HG03378 (cell line): ENCODE data around the gene CRTAC1.

Source experiments
- ATAC-seq: cut with Tn5 transposase; IDR thresholded peaks from one replicate; pipeline ENCODE4 v1.9.1; 2021; ENCODE audit warnings: mild to moderate bottlenecking, moderate library complexity; ENCODE audit not compliant: unreplicated experiment

CRTAC1 gene

DNA sequence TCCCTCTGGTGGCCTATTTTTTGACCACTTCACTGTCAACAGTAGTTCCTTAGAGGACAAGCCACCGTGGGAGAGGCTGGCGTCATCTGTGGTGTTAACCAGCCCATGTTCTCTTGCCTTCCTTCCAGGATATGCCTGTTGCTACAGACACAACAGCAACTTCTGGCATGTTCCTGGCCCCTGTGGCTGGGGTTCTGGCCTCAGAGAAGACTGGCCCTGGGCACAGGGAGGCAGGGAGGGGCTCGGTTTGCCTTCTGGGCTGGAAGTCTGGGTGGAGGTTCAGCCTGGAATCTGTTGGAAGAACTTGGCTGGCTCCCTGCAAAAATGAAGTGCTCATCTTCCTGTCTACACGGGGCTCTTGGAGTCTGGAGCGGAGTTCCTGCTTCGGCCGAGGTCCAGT is 155.0 kb downstream of the CRTAC1 start:
- ATAC-seq, result no peak

DNA sequence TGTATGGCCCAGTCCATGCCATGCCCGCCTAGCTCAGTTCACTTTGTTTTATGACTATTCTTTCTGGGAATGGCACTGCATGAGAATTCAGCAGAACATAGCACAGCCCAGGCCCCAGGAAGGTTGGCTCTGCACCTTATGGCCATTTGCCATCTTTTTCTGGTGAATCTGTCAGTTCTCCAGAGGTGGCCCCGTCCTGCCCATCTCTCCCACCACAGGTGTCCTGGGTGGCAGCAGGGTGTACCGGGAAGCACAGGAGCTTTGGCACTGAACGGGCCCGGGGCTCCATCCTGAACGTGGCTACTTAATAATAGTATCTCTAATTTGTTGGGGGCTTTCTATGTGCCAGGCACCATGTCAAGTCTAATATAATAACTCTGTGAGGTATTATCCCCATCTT is 156.1 kb downstream of the CRTAC1 start:
- ATAC-seq, result no peak

DNA sequence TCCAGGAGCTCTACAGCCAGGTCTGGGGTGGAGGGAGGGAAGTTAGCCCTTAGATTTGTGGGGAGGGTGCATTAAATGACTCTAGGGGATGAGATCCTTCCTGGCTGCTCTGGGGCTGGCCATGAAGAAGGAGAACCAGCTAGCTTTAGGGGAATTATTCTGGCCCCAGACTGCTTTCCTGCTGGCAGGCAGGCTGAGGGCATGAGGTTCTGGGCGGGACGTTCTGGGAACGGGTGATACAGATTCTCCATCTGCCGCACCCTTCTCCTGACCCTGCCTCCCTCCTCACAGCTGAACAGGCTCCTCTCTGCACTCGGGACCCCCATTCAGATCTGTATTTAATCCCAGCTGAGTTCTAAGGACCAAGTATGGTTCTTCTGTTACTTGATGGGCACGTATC is 156.9 kb downstream of the CRTAC1 start:
- no peak for ATAC-seq

DNA sequence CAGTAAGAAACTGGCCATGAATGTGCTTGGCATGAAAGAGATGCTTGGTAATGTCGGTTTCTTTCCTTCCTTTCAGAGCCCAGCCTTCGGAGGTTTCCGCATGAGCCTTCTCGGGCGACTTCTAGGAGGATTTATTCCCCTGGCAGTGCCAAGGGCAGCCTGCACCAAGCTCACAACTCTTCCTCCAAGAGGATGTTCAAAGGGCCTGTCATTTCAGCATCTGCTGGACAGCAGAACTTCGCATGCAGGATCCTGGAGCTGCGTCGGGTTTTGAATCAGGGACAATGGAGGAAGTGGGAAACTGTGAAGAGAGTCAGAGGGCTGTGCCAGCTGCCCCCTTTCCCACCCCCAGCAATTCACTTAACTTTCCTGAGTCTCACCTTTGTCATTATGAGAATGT is 159.4 kb downstream of the CRTAC1 start:
- ATAC-seq, result no peak

DNA sequence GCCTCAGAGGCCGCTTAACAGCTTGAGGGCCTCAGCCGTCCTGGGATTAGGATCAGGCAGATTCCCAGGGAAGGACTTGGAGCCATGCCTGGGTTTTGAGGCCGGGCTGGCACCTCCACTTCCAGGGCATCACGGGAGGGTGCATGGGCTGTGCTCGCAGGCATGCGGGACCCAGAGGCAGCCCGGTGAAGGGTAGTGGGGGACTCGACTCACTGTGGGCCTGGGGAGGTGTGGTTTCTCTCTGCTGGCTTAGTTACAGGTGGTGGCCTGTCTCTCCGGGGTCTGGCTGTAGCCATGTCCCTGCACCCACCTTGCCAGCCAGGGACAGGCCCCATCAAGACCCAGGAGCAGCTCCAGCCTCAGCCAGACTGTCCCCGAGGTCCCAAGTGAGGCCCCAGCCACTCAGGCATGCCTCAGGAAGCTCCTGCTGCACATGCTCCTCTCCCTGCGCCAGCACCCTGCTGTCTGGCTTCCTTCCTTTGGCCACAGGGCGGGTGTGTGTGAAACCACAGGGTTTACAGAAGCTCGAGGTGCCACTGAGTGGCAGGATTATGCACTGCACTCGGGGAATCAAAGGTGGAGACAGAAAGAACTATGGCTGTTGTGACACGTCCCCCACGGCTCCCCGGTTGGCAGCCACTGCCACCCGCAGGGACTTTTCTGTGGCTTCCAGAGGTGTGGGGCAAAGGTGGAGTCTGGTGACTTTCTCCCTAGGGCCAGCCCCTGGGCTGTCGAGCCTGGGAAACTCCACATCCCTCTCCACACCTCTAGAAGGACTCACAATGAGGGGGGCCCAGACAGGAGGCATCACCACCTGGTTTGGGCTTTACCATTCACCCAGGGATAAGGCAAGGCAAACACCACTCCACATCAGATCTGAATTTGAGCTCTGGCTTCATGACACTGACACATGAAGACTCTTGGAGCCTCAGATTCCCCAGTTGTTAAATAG is 161.1 kb downstream of the CRTAC1 start:
- peak; percentile 92 for ATAC-seq

DNA sequence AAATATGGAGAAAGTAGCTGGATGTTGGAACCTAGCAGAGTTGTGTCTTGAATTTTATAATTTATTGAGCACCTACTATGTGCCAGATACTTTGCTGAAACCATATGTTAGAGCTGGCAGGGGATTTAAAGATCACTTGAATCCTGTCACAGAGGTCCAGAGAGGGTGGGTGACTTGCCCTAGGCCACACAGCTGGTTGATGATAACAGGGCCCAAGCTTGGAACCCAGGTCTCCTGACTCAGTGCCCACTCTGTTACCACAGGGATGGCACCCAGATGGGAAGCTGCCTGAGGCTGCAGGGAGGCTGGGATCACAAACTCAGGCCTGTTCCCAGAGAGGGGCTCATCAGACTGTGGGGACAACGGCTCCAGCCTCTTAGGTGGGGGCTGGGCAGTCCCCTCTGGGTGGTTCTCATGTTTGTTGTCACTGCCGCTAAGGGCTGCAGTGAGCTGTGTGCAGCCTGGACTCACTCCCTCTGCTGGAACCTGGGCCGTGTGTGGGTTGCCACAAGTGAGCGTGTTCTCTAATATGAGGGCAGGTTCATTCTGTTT is 162.2 kb downstream of the CRTAC1 start:
- ATAC-seq, result no peak

DNA sequence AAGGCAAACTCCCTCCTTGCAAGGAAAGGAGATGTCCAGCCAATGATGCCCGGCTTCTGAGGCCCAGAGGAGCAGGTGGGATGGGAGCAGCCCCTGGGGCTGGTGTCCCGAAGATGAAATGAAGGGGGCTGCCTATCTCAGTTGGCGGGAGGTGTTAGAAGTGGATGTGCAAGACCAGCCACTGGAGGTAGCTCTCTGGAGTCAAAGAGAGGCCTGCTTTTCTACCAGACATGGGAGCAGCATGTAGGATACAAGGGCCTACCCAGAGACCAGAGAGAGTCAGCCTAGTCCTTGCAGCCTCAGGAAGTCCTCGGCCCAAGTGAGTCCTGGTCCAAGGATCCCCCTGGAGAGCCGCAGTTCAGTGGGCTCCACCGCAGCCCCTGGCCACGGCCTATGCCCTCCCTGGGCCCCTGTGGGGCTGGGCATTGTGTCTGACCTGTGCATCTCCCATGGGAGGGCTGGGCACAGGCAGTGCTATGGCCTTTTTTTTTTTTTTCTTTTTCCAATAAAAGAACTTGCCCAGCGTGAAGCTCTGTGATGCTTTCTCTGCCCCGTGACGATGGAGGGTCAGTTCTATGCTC is 163.1 kb downstream of the CRTAC1 start:
- ATAC-seq, result no peak

- no peak for ATAC-seq
These were observed 163.7 kb downstream of the CRTAC1 start for GRCh38 chr10:97866524-97867219.

DNA sequence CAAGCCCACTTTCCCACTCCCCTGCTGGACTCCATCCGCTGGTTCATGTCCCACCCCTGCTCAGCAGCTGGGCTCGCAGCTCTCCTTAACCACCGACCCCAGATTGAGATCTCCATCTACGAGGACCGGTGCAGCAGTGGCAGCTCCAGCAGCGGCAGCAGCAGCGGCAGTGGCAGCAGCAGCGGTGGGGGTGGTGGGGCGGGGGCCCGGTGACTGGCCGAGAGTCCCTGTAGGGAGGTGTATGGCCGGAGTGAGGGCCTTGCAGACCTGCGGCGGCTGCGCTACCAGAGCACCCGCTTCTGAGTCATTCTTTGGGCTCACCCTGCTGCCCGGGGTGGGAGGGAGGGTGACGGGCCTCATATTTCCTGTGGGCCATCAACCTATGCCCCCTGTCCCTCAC is 164.9 kb downstream of the CRTAC1 start:
- ATAC-seq, result no peak

GRCh38 chr10:97863808-97864207 is 166.6 kb downstream of the CRTAC1 start:
- no peak for ATAC-seq

GRCh38 chr10:97861924-97862323 is 168.5 kb downstream of the CRTAC1 start:
- ATAC-seq, result no peak

DNA sequence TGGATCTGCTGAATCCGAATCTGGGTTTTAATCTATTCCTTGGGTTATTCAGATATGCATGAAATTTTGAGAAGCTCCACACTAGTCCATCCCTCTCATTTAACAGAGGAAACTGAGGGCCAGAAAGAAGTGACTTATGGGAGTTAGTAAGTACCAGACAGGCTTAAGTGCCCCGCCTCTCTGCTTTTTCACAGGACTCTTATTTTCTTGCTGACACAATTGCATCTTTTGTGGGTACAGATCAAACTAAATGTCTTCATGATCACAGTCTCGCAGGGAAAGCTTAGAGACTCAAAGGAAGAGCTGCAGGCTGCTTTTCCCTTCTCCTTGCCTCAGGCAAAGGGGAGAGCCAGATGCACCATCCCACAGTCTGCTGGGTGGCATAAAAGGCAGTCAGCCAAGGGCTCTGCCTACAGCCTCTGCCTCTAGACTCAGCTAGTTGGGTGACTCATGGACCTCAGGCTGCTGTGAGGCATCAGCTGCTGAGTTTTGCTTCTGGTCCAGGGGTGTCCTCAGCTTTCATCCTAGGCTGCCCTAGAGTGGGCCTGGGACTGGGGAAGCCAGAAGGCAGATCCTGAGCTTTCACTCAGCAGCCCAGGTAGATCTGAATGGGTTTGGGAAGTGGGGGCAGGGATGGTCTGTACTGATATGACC is 169.2 kb downstream of the CRTAC1 start:
- ATAC-seq, result no peak

DNA sequence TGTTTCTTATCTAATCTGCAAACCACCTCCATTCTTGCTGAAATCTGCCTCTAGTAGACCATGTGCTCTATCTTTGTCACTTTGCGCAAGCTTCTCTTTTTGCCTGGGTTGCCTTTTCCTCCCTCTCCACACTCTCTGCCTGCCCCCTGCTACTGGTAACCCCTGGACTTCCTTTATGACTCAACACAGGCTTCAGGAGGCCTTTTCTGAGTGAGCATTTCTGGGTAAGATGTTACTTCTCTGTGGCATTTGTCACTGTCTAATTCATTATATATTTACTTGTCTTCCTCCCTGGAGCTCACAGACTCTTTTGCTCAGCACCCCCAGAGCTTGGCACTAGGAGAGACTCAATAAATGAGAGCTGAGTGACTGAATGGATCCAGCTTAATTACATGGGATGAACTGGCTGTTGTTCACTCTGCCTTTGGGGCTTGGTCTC is 172.4 kb downstream of the CRTAC1 start:
- no peak for ATAC-seq

- no peak for ATAC-seq
These were observed 175.7 kb downstream of the CRTAC1 start for GRCh38 chr10:97854743-97855142.

DNA sequence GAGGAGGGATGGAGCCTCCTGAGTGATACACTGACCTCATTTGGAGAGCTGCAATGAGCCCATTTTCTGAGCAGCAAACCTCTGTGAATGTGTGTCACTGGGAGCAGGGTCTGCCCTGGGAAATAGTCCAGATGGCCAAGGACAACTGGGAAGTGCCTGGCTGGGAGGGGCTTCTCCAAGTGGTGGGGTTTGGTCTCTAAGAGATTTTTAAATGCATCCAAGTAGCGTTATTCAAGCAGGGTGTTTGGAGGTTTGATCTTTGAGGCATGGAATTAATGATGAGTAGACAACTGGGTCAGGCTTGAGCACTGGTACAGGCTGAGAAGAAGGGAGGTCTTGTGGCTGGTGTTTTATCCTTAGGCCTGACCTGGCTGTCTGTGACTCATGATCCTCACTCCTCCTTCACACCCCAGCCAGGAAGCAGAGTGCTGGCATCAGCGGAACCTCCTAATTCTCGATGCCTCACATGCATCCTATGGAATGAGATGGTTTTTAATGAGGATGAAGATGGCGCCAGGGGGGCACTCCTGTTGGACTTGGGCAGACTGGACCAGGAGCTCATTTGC is 177.5 kb downstream of the CRTAC1 start:
- no peak for ATAC-seq

DNA sequence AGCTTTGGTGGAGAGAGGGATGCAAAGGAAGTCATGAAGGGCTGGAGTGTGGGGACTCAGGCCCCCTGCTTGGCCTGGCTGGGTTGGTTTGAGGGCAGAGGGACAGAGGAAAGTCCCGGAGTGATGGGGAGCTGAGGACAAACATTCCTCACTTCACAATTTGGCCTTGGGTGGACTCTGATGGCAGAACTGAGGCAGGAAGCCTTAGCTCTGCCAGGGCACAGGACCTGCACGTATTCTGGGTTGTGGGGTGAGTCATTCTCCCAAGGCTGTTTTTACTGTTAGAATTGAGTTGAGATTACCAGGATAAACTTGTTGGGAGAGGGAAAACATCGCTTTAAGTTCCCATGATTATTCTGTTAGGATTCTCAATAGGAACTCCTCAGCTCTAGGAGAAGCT is 178.1 kb downstream of the CRTAC1 start:
- ATAC-seq, result no peak

- no peak for ATAC-seq
These were observed 178.9 kb downstream of the CRTAC1 start for GRCh38 chr10:97851341-97852001.

DNA sequence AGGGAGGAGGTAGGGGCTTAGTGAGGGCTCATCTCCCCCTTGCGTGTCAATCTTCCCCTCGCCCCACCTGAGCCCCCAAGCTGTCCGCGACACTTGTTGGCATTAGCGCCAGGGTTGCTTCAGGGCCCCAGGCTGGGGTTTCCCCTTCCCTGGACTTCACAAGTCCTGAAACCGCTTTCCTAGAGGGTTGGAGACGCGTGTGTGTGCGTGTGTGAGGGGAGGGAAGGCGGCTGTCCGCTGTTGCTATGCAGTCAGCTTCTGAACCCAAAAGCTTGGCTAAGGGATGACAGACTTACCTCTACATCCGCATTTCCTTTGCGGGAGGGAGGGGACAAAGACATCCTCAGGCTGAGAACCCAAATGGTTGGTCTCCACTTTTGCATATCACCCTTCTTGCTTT is 180.0 kb downstream of the CRTAC1 start:
- no peak for ATAC-seq

DNA sequence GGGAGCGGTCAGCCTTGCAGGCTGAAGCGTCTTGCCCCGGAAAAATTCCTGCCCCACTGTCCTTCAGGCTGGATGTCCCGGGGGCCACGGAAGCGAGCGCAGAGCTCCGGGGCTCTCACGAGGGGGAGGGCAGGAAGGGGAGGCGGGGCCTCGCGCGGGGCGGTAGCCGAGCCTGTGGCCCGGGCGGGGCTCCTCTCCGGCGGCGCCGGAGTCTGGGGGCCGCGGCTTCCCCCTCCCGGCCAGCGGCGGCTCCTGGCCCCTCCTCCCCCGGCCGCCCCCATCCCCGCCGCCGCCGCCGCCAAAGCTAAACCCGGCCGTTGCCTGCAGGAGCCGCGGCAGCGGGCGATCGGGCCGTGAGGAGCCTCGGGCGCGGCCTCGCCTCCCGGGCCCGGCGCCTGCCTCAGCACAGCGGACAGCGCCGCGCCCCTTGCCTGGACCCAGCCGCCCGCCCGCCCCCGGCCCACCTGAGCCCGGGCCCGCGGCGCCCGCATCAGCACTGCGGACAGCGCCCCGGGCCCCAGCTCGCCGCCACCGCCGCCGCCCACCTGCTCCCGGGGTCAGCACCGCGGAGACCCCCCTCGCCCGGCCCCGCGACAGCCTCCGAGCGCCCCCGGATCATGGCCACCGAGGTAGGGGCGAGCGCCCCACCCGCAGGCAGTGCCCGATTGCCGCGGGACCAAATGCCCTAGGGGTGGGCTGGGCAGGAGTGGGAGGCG is 180.6 kb downstream of the CRTAC1 start, which contains the start of gene GOLGA7B:
TSS of gene GOLGA7B (plus strand) at position 157 of the 716 bp plus-strand sequence. CDS start at position 618, 461 bp downstream.
- ATAC-seq, result no peak
